ENCODE data around the gene ARFIP1. TPM values are rescaled to one million over a fixed set of nuclear protein-coding genes. Genes with fewer than 3 reads are reported as not detected.

ARFIP1 gene
- total RNA-seq, 1 experiment from 2014 or later: 26.7 TPM

- intact Hi-C loops (cut with micrococcal nuclease): no loop called here
- H3K9me3 Mint-ChIP-seq (ENCODE audit: unreplicated experiment): peaks cover 7% of the 10 kb centered on the region
- peaks cover 5% of the 10 kb centered on the region for H3K4me1 Mint-ChIP-seq (ENCODE audit: insufficient read depth, unreplicated experiment)
- ChIA-PET CTCF (interaction anchor here (0.6 to 1.7 kb wide), 3 partner anchors 15 to 349 kb away, joined by 3 to 4 read pairs (median 4); no protein-coding TSS in a partner anchor), POLR2A (interaction anchor here (0.5 to 0.7 kb wide), 3 partner anchors 9 to 313 kb away, joined by 3 read pairs; no protein-coding TSS in a partner anchor)
- DNase-seq (ENCODE audit: unreplicated experiment): no peak
- no TSS peak for BruUV-seq (replicated peaks)
- TF ChIP-seq, protein P1, sequence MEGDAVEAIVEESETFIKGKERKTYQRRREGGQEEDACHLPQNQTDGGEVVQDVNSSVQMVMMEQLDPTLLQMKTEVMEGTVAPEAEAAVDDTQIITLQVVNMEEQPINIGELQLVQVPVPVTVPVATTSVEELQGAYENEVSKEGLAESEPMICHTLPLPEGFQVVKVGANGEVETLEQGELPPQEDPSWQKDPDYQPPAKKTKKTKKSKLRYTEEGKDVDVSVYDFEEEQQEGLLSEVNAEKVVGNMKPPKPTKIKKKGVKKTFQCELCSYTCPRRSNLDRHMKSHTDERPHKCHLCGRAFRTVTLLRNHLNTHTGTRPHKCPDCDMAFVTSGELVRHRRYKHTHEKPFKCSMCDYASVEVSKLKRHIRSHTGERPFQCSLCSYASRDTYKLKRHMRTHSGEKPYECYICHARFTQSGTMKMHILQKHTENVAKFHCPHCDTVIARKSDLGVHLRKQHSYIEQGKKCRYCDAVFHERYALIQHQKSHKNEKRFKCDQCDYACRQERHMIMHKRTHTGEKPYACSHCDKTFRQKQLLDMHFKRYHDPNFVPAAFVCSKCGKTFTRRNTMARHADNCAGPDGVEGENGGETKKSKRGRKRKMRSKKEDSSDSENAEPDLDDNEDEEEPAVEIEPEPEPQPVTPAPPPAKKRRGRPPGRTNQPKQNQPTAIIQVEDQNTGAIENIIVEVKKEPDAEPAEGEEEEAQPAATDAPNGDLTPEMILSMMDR (IDR thresholded peaks at IDR 0.05; ENCODE audit: unreplicated experiment): no peak
- H3K4me3 Mint-ChIP-seq (ENCODE audit: unreplicated experiment): no peak overlapping the region
- no peaks in the 10 kb centered on the region for H3K27me3 Mint-ChIP-seq (ENCODE audit: insufficient read depth, unreplicated experiment)
- H3K36me3 Mint-ChIP-seq (ENCODE audit: insufficient read depth, unreplicated experiment): no peaks in the 10 kb centered on the region
- no peak overlapping the region for H3K27ac Mint-ChIP-seq (ENCODE audit: low read depth, unreplicated experiment)
Observed at GRCh38 chr4:152817331-152817730, 37.6 kb downstream of the ARFIP1 start.

- intact Hi-C loops (cut with micrococcal nuclease): no loop called here
- Mint-ChIP-seq H3K36me3 (ENCODE audit: insufficient read depth, unreplicated experiment) (no peaks in the 10 kb centered on the region), H3K9me3 (ENCODE audit: unreplicated experiment) (peaks cover 7% of the 10 kb centered on the region), H3K4me3 (ENCODE audit: unreplicated experiment) (no peak overlapping the region), H3K27me3 (ENCODE audit: insufficient read depth, unreplicated experiment) (no peaks in the 10 kb centered on the region), H3K27ac (ENCODE audit: low read depth, unreplicated experiment) (no peak overlapping the region), H3K4me1 (ENCODE audit: insufficient read depth, unreplicated experiment) (peaks cover 5% of the 10 kb centered on the region)
- BruUV-seq (replicated peaks): no TSS peak
- ChIA-PET CTCF (interaction anchor here (0.8 kb wide), 1 partner anchor 162 kb away, joined by 4 read pairs; no protein-coding TSS in a partner anchor), POLR2A (no interaction called here)
- TF ChIP-seq, protein P1 (IDR thresholded peaks at IDR 0.05; ENCODE audit: unreplicated experiment): no peak
- no peak for DNase-seq (ENCODE audit: unreplicated experiment)
Observed at GRCh38 chr4:152819026-152819645, 39.4 kb downstream of the ARFIP1 start.

DNA sequence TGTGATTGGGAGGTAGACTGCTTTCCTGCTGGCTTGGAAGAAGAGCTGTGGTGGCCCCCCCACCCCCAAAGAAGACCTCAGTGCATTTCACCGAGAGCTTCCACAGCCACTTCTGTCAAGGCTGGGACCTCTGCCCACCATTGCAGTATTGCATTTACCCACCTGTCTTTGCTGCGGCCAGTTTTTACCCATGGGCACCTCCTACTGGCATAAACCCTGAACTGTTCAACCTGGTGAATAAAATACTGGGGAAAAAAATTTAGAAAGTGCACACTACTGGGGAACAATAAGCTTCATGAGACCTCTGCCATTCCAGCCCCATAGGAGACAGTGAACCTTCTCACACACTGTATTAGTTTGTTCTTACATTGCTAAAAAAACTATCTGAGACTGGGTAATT lies 40.3 kb downstream of the ARFIP1 start:
- Mint-ChIP-seq H3K9me3 (ENCODE audit: unreplicated experiment) (peaks cover 13% of the 10 kb centered on the region), H3K4me3 (ENCODE audit: unreplicated experiment) (no peak overlapping the region), H3K27me3 (ENCODE audit: insufficient read depth, unreplicated experiment) (no peaks in the 10 kb centered on the region), H3K4me1 (ENCODE audit: insufficient read depth, unreplicated experiment) (peaks cover 2% of the 10 kb centered on the region), H3K36me3 (ENCODE audit: insufficient read depth, unreplicated experiment) (no peaks in the 10 kb centered on the region), H3K27ac (ENCODE audit: low read depth, unreplicated experiment) (no peak overlapping the region)
- TF ChIP-seq, protein P1 (IDR thresholded peaks at IDR 0.05; ENCODE audit: unreplicated experiment): no peak
- intact Hi-C loops (cut with micrococcal nuclease): no loop called here
- ChIA-PET CTCF (interaction anchor here (0.6 to 0.8 kb wide), 2 partner anchors 161 to 398 kb away, joined by 3 to 4 read pairs; no protein-coding TSS in a partner anchor), POLR2A (no interaction called here)
- DNase-seq (ENCODE audit: unreplicated experiment): no peak
- no TSS peak for BruUV-seq (replicated peaks)

DNA sequence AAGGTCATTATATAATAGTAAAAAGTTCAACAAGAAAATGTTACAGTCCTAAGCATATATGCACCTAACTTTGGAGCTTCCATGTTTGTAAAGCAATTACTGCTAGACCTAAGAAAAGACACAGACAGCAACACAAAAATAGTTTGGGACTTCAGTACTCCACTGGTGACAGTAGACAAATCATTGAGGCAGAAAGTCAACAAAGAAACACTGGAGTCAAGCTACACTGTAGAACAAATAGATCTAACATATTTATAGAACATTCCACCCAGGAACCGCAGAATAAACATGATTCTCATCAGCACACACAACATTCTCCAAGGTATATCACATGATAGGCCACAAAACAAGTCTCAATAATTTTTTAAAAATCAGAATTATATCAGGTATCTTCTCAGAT lies 42.6 kb downstream of the ARFIP1 start:
- ChIA-PET CTCF (no interaction called here), POLR2A (no interaction called here)
- no peak overlapping the region for H3K27ac Mint-ChIP-seq (ENCODE audit: low read depth, unreplicated experiment)
- TF ChIP-seq, protein P1 (IDR thresholded peaks at IDR 0.05; ENCODE audit: unreplicated experiment): no peak
- intact Hi-C loops (cut with micrococcal nuclease): no loop called here
- peaks cover 7% of the 10 kb centered on the region for H3K9me3 Mint-ChIP-seq (ENCODE audit: unreplicated experiment)
- no peak overlapping the region for H3K4me3 Mint-ChIP-seq (ENCODE audit: unreplicated experiment)
- DNase-seq (ENCODE audit: unreplicated experiment): no peak
- H3K4me1 Mint-ChIP-seq (ENCODE audit: insufficient read depth, unreplicated experiment): no peaks in the 10 kb centered on the region
- no peaks in the 10 kb centered on the region for H3K27me3 Mint-ChIP-seq (ENCODE audit: insufficient read depth, unreplicated experiment)
- BruUV-seq (replicated peaks): no TSS peak
- peaks cover 5% of the 10 kb centered on the region for H3K36me3 Mint-ChIP-seq (ENCODE audit: insufficient read depth, unreplicated experiment)
